Fibroblast of lung (primary cell): ENCODE measurements around the gene FLT3LG. TPM values are rescaled to one million over a fixed set of nuclear protein-coding genes. Genes with fewer than 3 reads are reported as not detected.

Source experiments
- DNase-seq, 2 donors: peaks; one replicate each; pipeline versions ENCODE4 v3.0.0 to v3.0.0-alpha.2; 2010; ENCODE audit warnings: low read depth in 2 of 2
- H2AFZ ChIP-seq: 2 replicates; pipeline ENCODE4 v1.5.1; 2012; ENCODE audit warnings: low read length, control low read depth, inconsistent platforms
- H3K27ac ChIP-seq: 2 replicates; pipeline ENCODE4 v1.5.1; 2011; ENCODE audit warnings: low read length, control low read depth; ENCODE audit not compliant: insufficient read depth
- H3K27me3 ChIP-seq: 2 replicates; pipeline ENCODE4 v1.5.1; 2011; ENCODE audit warnings: mild to moderate bottlenecking, low read length; ENCODE audit not compliant: control insufficient read depth, insufficient read depth
- H3K36me3 ChIP-seq: 2 replicates; pipeline ENCODE4 v1.5.1; 2011; ENCODE audit warnings: low read length; ENCODE audit not compliant: control insufficient read depth, insufficient read depth
- H3K4me1 ChIP-seq: 2 replicates; pipeline ENCODE4 v1.5.1; 2011; ENCODE audit warnings: low read length; ENCODE audit not compliant: control insufficient read depth, insufficient read depth; ENCODE audit errors: extremely low read depth
- H3K4me2 ChIP-seq: 2 replicates; pipeline ENCODE4 v1.5.1; 2011; ENCODE audit warnings: low read length, control low read depth; ENCODE audit not compliant: insufficient read depth; ENCODE audit errors: extremely low read depth
- H3K4me3 ChIP-seq, 4 experiments: fragments of 200-600 bp in 1 of 4; sonication (generic) in 1 of 4; replicated peaks in 1 of 4; 2 replicates each; pipeline ENCODE4 v1.5.1; 2011 to 2016; ENCODE audit warnings: low read length in 4 of 4, low read depth in 3 of 4, mild to moderate bottlenecking in 3 of 4, control low read depth in 2 of 4, inconsistent platforms in 1 of 4, mixed read lengths in 1 of 4; ENCODE audit not compliant: insufficient read depth in 1 of 4; ENCODE audit errors: control extremely low read depth in 1 of 4
- H3K79me2 ChIP-seq: 2 replicates; pipeline ENCODE4 v1.5.1; 2012; ENCODE audit warnings: mild to moderate bottlenecking, low read length, inconsistent platforms; ENCODE audit not compliant: control insufficient read depth, insufficient read depth
- H3K9ac ChIP-seq: 2 replicates; pipeline ENCODE4 v1.5.1; 2011; ENCODE audit warnings: mild to moderate bottlenecking, low read length, control low read depth; ENCODE audit not compliant: insufficient read depth
- H3K9me3 ChIP-seq: 2 replicates; pipeline ENCODE4 v1.5.1; 2012; ENCODE audit warnings: low read depth, low read length; ENCODE audit not compliant: control insufficient read depth, insufficient read depth
- H4K20me1 ChIP-seq: 2 replicates; pipeline ENCODE4 v1.5.1; 2011; ENCODE audit warnings: low read length; ENCODE audit not compliant: control insufficient read depth, insufficient read depth; ENCODE audit errors: extremely low read depth
- CTCF ChIP-seq, 2 donors: IDR thresholded peaks in 1 of 2; conservative IDR thresholded peaks in 1 of 2; 1 replicate in 1 of 2; 2 replicates in 1 of 2; pipeline ENCODE4 v1.5.1; 2011 to 2012; ENCODE audit warnings: low read length in 2 of 2, control low read depth in 1 of 2, inconsistent platforms in 1 of 2, low read depth in 1 of 2, mild to moderate bottlenecking in 1 of 2
- EZH2 ChIP-seq: IDR thresholded peaks from 2 replicates; pipeline ENCODE4 v1.5.1; 2012; ENCODE audit warnings: low read length, control low read depth, mild to moderate bottlenecking; ENCODE audit errors: missing control alignments
- polyA plus RNA-seq, 2 donors: library from polyadenylated mRNA; depleted of rRNA in 1 of 2; stranded (reverse) in 1 of 2; unstranded in 1 of 2; fragments of >200 nt; gene quantifications; 2 replicates each; pipeline ENCODE4 v1.2.1, GENCODE V29; 2011 to 2012; ENCODE audit warnings: missing spikeins in 1 of 2
- total RNA-seq: library from RNA; depleted of rRNA; stranded (reverse); fragments of >200 nt; gene quantifications from 2 replicates; pipeline ENCODE4 v1.2.1, GENCODE V29; 2014

Gene FLT3LG
- total and polyA plus RNA-seq, 2 donors (not counting 1 experiment from before 2014, with no cell fraction given), result 4.4 to 4.5 TPM

DNA sequence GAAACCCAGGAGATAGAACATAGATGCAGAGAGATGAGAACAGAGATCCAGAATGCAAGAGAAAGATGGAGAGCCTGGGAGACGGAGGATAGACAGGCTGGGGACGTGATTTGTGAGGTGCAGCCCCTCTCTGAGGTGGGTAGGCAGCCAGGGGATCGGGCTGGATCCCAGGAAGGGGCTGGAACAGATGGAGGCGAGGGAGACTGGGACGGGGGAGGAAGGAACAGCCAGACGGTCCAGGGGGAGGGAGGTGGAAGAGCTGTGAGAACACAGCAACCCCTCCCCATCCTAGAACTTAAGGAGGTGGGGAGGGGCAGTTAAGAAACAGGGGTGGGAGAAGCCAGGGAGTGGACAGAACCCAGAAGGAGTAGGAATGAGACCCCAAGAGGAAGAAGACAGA is 35.8 kb upstream of the FLT3LG start:
- no peak overlapping the region for H3K9ac ChIP-seq
- no peak overlapping the region for H3K27ac ChIP-seq
- no peak overlapping the region for H2AFZ ChIP-seq
- no peak overlapping the region for H3K4me3 ChIP-seq
- H3K4me2 ChIP-seq, result no peak overlapping the region
- no peaks in the 10 kb centered on the region for H4K20me1 ChIP-seq
- no peaks in the 10 kb centered on the region for H3K79me2 ChIP-seq
- H3K36me3 ChIP-seq, result no peaks in the 10 kb centered on the region
- peaks cover 71% of the 10 kb centered on the region for H3K27me3 ChIP-seq
- no peaks in the 10 kb centered on the region for H3K9me3 ChIP-seq
- no peaks in the 10 kb centered on the region for H3K4me1 ChIP-seq
- no peak for DNase-seq
- no peak for TF ChIP-seq CTCF (conservative IDR thresholded peaks at IDR 0.05 in 1 of 2, IDR thresholded peaks at IDR 0.05 in 1 of 2; ENCODE audit: low read depth in 1 of 2, low read length in 2 of 2)
- peak; percentile 65 for TF ChIP-seq EZH2

DNA sequence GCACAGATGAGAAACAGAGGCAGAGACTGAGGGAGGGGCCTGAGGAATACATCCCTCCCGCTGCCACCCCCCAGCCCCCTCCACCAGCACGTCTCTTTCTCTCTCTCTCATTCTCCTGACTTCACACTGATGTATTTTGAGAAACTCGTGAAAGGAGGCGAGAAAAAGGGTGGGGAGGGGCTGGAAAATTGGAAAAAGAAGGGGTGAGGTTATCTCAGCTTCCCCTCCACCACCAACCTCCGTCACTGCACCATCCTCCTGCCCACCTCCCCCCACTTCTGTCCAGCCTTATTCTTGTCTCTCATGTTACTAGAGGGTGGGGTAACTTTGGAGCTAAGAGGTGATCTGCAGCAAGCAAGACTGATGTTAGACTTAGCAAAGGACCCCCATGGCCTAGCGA is 34.2 kb upstream of the FLT3LG start:
- Histone ChIP-seq H3K4me1 (no peaks in the 10 kb centered on the region), H2AFZ (no peak overlapping the region), H3K27ac (no peak overlapping the region), H3K79me2 (no peaks in the 10 kb centered on the region), H3K4me2 (no peak overlapping the region), H3K4me3 (no peak overlapping the region), H3K36me3 (no peaks in the 10 kb centered on the region), H3K27me3 (peaks cover 63% of the 10 kb centered on the region), H3K9ac (no peak overlapping the region), H4K20me1 (no peaks in the 10 kb centered on the region), H3K9me3 (no peaks in the 10 kb centered on the region)
- no peak for DNase-seq
- TF ChIP-seq EZH2 (no peak), CTCF (conservative IDR thresholded peaks at IDR 0.05 in 1 of 2, IDR thresholded peaks at IDR 0.05 in 1 of 2; ENCODE audit: low read depth in 1 of 2, low read length in 2 of 2) (no peak)

DNA sequence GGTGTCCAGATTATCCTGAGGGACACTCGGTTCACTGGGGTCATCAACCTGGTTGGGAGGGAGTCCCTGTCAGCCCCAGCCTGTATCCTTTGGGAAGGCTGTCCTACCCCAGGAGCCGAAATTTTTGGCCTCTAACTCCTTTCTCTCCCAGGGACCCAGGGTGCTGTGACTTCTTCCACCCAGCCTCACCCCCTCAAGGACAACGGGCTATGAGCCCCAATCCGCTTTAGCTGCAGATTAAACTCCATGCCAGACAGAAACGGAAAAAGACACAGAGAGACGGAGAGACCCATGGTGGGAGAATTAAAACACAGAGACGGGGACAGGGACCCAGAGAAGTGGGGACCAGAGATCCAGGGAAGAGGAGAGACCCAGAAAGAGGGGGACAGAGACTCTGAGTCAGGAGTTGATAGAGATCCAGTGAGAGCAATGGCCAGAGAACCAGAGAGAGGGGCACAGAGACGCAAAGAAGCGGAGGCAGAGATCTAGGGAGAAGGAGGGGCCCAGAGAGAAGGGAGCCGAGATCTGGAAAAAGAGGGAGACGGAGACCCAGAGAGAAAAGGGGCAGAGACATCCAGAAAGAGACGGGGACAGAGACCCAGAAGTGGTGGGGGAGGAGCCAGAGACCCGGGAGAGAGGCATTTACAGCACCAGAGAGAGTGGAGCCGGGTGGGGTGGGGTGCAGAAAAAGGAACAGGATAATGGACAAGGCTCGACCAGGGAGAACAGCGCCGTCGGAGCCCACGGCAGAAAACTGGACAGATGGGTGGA is 33.4 kb upstream of the FLT3LG start:
- DNase-seq, result no peak
- Histone ChIP-seq H3K4me1 (no peaks in the 10 kb centered on the region), H3K9ac (no peak overlapping the region), H3K79me2 (no peaks in the 10 kb centered on the region), H3K27ac (no peak overlapping the region), H3K27me3 (peaks cover 57% of the 10 kb centered on the region), H3K9me3 (no peaks in the 10 kb centered on the region), H3K36me3 (no peaks in the 10 kb centered on the region), H3K4me2 (no peak overlapping the region), H2AFZ (no peak overlapping the region), H3K4me3 (no peak overlapping the region), H4K20me1 (no peaks in the 10 kb centered on the region)
- TF ChIP-seq EZH2 (peak; percentile 96), CTCF (conservative IDR thresholded peaks at IDR 0.05 in 1 of 2, IDR thresholded peaks at IDR 0.05 in 1 of 2; ENCODE audit: low read depth in 1 of 2, low read length in 2 of 2) (no peak)
